Neural progenitor cell (in vitro differentiated cells): ENCODE measurements around the gene TMCO1. TPM values are rescaled to one million over a fixed set of nuclear protein-coding genes. Genes with fewer than 3 reads are reported as not detected.

Source experiments
- DNase-seq: peaks from one replicate; pipeline ENCODE4 v3.0.0-alpha.2; 2016; ENCODE audit warnings: low spot score
- H2AFZ ChIP-seq: fragments of 200-600 bp; sonication (generic); replicated peaks from 2 replicates; pipeline ENCODE4 v1.6.1; 2016; ENCODE audit warnings: antibody characterized with exemption
- H3F3A ChIP-seq: fragments of 200-600 bp; sonication (generic); 2 replicates; pipeline ENCODE4 v1.6.1; 2016; ENCODE audit warnings: antibody characterized with exemption, low read depth
- H3K27ac ChIP-seq: fragments of 200-600 bp; sonication (generic); 2 replicates; pipeline ENCODE4 v1.5.1; 2016; ENCODE audit warnings: mild to moderate bottlenecking
- H3K27me3 ChIP-seq: fragments of 200-600 bp; sonication (generic); 2 replicates; pipeline ENCODE4 v1.6.1; 2016; ENCODE audit warnings: mild to moderate bottlenecking, moderate library complexity
- H3K36me3 ChIP-seq: fragments of 200-600 bp; sonication (generic); 2 replicates; pipeline ENCODE4 v1.5.1; 2016
- H3K4me1 ChIP-seq: fragments of 200-600 bp; sonication (generic); 2 replicates; pipeline ENCODE4 v1.6.1; 2016; ENCODE audit warnings: mixed run types
- H3K4me2 ChIP-seq: fragments of 200-600 bp; sonication (generic); 2 replicates; pipeline ENCODE4 v1.6.1; 2016
- H3K4me3 ChIP-seq: fragments of 200-600 bp; sonication (generic); 2 replicates; pipeline ENCODE4 v1.5.1; 2016
- H3K79me2 ChIP-seq: fragments of 200-600 bp; sonication (generic); 2 replicates; pipeline ENCODE4 v1.6.1; 2016; ENCODE audit warnings: low read depth
- H3K9ac ChIP-seq: fragments of 200-600 bp; sonication (generic); 2 replicates; pipeline ENCODE4 v1.6.1; 2016
- H3K9me3 ChIP-seq: fragments of 200-600 bp; sonication (generic); 2 replicates; pipeline ENCODE4 v1.5.1; 2016; ENCODE audit warnings: low read depth
- H4K20me1 ChIP-seq: fragments of 200-600 bp; sonication (generic); 2 replicates; pipeline ENCODE4 v1.6.1; 2016; ENCODE audit warnings: low read depth
- H3K27ac Mint-ChIP-seq: 3 replicates; pipeline ENCODE4 v1.8.0; 2021; ENCODE audit warnings: mixed read lengths
- H3K27me3 Mint-ChIP-seq: 2 replicates; pipeline ENCODE4 v1.8.0; 2022; ENCODE audit warnings: low read depth, mild to moderate bottlenecking, inconsistent platforms, moderate library complexity, mixed read lengths; ENCODE audit not compliant: insufficient read depth
- H3K36me3 Mint-ChIP-seq: 3 replicates; pipeline ENCODE4 v1.8.0; 2021; ENCODE audit warnings: mixed read lengths
- H3K4me1 Mint-ChIP-seq: 3 replicates; pipeline ENCODE4 v1.8.0; 2021; ENCODE audit warnings: mixed read lengths
- H3K4me3 Mint-ChIP-seq: 3 replicates; pipeline ENCODE4 v1.8.0; 2021; ENCODE audit warnings: mild to moderate bottlenecking, moderate library complexity, mixed read lengths
- H3K9me3 Mint-ChIP-seq: 3 replicates; pipeline ENCODE4 v1.8.0; 2020; ENCODE audit warnings: mixed read lengths
- CTCF ChIP-seq: fragments of 200-600 bp; sonication (generic); IDR thresholded peaks from 2 replicates; pipeline ENCODE4 v1.5.1; 2017; ENCODE audit warnings: antibody characterized with exemption, mild to moderate bottlenecking
- EZH2 ChIP-seq: fragments of 200-600 bp; sonication (generic); IDR thresholded peaks from 2 replicates; pipeline ENCODE4 v1.6.1; 2017; ENCODE audit warnings: antibody characterized with exemption, mild to moderate bottlenecking, moderate library complexity
- EZH2phosphoT487 ChIP-seq: fragments of 200-600 bp; sonication (generic); IDR thresholded peaks from 2 replicates; pipeline ENCODE4 v1.6.1; 2017; ENCODE audit warnings: antibody characterized with exemption
- total RNA-seq: library from RNA; depleted of rRNA; stranded (reverse); fragments of >200 nt; gene quantifications from 2 replicates; pipeline ENCODE4 v1.2.3, GENCODE V29; 2015; ENCODE audit warnings: low replicate concordance

TMCO1 gene
- total RNA-seq, 1 donor from 2014 or later, result 89.4 TPM

- H3K36me3 ChIP-seq, result peaks cover 22% of the 10 kb centered on the region
- no peaks in the 10 kb centered on the region for H4K20me1 ChIP-seq
- no peaks in the 10 kb centered on the region for H3K27me3 ChIP-seq
- Mint-ChIP-seq H3K27ac (no peak overlapping the region), H3K9me3 (no peaks in the 10 kb centered on the region), H3K27me3 (no peaks in the 10 kb centered on the region), H3K4me1 (no peaks in the 10 kb centered on the region), H3K36me3 (peaks cover 57% of the 10 kb centered on the region), H3K4me3 (no peak overlapping the region)
- no peak for TF ChIP-seq CTCF
- no peak for TF ChIP-seq EZH2
- no peak for TF ChIP-seq EZH2phosphoT487
- H3K9me3 ChIP-seq, result no peaks in the 10 kb centered on the region
- H3F3A ChIP-seq, result no peaks in the 10 kb centered on the region
- no peak overlapping the region for H2AFZ ChIP-seq
- no peaks in the 10 kb centered on the region for H3K4me1 ChIP-seq
- H3K79me2 ChIP-seq, result peaks cover 14% of the 10 kb centered on the region
- no peak overlapping the region for H3K27ac ChIP-seq
- DNase-seq, result no peak
- no peak overlapping the region for H3K4me2 ChIP-seq
- no peak overlapping the region for H3K9ac ChIP-seq
- no peak overlapping the region for H3K4me3 ChIP-seq
Measured at GRCh38 chr1:165680303-165680702, 88.4 kb downstream of the TMCO1 start.

- Histone ChIP-seq H3K27ac (no peak overlapping the region), H3K9me3 (no peaks in the 10 kb centered on the region), H3F3A (no peaks in the 10 kb centered on the region), H3K79me2 (peaks cover 7% of the 10 kb centered on the region), H3K9ac (no peak overlapping the region), H3K4me3 (no peak overlapping the region), H4K20me1 (no peaks in the 10 kb centered on the region), H2AFZ (no peak overlapping the region), H3K36me3 (peaks cover 22% of the 10 kb centered on the region), H3K27me3 (no peaks in the 10 kb centered on the region), H3K4me1 (no peaks in the 10 kb centered on the region), H3K4me2 (no peak overlapping the region)
- Mint-ChIP-seq H3K36me3 (peaks cover 57% of the 10 kb centered on the region), H3K27me3 (no peaks in the 10 kb centered on the region), H3K27ac (no peak overlapping the region), H3K9me3 (no peaks in the 10 kb centered on the region), H3K4me3 (no peak overlapping the region), H3K4me1 (no peaks in the 10 kb centered on the region)
- DNase-seq, result no peak
- TF ChIP-seq EZH2phosphoT487, result no peak
- no peak for TF ChIP-seq CTCF
- no peak for TF ChIP-seq EZH2
Measured at GRCh38 chr1:165679282-165680036, 89.2 kb downstream of the TMCO1 start.

- Mint-ChIP-seq H3K9me3 (no peaks in the 10 kb centered on the region), H3K4me1 (no peaks in the 10 kb centered on the region), H3K27ac (no peak overlapping the region), H3K4me3 (no peak overlapping the region), H3K27me3 (no peaks in the 10 kb centered on the region), H3K36me3 (peaks cover 53% of the 10 kb centered on the region)
- Histone ChIP-seq H3K4me2 (no peak overlapping the region), H2AFZ (no peak overlapping the region), H3F3A (no peaks in the 10 kb centered on the region), H4K20me1 (no peaks in the 10 kb centered on the region), H3K27me3 (no peaks in the 10 kb centered on the region), H3K4me1 (no peaks in the 10 kb centered on the region), H3K36me3 (peaks cover 22% of the 10 kb centered on the region), H3K4me3 (no peak overlapping the region), H3K27ac (no peak overlapping the region), H3K9ac (no peak overlapping the region), H3K9me3 (no peaks in the 10 kb centered on the region), H3K79me2 (no peaks in the 10 kb centered on the region)
- TF ChIP-seq CTCF (no peak), EZH2phosphoT487 (no peak), EZH2 (no peak)
- no peak for DNase-seq
Measured at GRCh38 chr1:165678509-165678908, 90.2 kb downstream of the TMCO1 start.

Other genes starting within 250 kb of the TMCO1 start
- not detected in 2 replicates for gene LRRC52, start 224.9 kb downstream of the TMCO1 start, total RNA-seq
- 69.7 and 94.7 TPM in 2 replicates for gene MGST3, start 137.6 kb downstream of the TMCO1 start, total RNA-seq
- 82.3 and 87.2 TPM in 2 replicates for gene ALDH9A1, start 70.3 kb downstream of the TMCO1 start, total RNA-seq
- 43.8 and 67.6 TPM in 2 replicates for gene UCK2, start 58.7 kb upstream of the TMCO1 start, total RNA-seq